GM12865 (cell line): ENCODE data around the gene TNS4.

ENCODE experiments used
- DNase-seq: peaks from one replicate; pipeline ENCODE4 v3.0.0; 2010; ENCODE audit warnings: low read depth
- H3K4me3 ChIP-seq: 2 replicates; pipeline ENCODE4 v1.5.1; 2011; ENCODE audit warnings: mild to moderate bottlenecking, low read depth, low read length, control low read depth
- TF ChIP-seq, protein P1 (sequence below): IDR thresholded peaks from 2 replicates; pipeline ENCODE4 v1.5.1; 2011; ENCODE audit warnings: low read length, control low read depth, low read depth, inconsistent platforms; ENCODE audit not compliant: insufficient read depth; ENCODE audit errors: missing control alignments

TNS4 gene

DNA sequence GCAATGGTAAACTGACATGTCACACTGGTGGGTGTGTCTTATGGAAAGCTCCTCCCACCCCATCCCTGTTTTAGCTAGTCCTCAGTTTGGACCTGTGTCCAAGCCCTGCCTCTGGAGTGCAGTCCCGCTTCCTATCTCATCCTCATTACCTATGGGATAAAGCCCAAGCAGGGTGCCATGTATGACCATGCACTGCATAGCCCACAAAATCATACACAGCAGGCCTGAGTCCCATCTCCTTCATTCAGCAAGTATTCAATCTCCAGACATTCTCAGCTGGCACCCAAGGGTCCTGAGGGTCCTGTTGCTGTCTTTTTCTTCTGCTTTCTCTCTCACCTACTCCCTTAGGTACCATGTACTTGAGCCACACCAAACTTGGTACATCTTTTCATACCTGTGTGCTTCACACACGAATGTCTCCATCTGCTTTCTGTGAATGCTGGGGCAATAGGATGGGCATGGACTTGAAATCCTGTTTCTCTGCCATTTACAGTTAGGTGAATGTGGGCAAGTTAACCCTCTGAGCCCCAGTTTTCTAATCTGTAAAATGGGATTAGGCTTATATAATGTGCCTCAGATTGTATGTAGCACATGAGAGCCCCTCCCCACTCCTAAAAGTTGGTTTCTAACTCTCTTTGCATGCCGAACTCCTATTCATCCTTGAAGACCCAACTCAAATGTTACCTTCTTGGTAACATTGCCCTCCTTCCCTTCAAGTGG lies 28.5 kb downstream of the TNS4 start:
- no peak overlapping the region for H3K4me3 ChIP-seq
- no peak for DNase-seq
- TF ChIP-seq, protein P1, sequence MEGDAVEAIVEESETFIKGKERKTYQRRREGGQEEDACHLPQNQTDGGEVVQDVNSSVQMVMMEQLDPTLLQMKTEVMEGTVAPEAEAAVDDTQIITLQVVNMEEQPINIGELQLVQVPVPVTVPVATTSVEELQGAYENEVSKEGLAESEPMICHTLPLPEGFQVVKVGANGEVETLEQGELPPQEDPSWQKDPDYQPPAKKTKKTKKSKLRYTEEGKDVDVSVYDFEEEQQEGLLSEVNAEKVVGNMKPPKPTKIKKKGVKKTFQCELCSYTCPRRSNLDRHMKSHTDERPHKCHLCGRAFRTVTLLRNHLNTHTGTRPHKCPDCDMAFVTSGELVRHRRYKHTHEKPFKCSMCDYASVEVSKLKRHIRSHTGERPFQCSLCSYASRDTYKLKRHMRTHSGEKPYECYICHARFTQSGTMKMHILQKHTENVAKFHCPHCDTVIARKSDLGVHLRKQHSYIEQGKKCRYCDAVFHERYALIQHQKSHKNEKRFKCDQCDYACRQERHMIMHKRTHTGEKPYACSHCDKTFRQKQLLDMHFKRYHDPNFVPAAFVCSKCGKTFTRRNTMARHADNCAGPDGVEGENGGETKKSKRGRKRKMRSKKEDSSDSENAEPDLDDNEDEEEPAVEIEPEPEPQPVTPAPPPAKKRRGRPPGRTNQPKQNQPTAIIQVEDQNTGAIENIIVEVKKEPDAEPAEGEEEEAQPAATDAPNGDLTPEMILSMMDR, result no peak

DNA sequence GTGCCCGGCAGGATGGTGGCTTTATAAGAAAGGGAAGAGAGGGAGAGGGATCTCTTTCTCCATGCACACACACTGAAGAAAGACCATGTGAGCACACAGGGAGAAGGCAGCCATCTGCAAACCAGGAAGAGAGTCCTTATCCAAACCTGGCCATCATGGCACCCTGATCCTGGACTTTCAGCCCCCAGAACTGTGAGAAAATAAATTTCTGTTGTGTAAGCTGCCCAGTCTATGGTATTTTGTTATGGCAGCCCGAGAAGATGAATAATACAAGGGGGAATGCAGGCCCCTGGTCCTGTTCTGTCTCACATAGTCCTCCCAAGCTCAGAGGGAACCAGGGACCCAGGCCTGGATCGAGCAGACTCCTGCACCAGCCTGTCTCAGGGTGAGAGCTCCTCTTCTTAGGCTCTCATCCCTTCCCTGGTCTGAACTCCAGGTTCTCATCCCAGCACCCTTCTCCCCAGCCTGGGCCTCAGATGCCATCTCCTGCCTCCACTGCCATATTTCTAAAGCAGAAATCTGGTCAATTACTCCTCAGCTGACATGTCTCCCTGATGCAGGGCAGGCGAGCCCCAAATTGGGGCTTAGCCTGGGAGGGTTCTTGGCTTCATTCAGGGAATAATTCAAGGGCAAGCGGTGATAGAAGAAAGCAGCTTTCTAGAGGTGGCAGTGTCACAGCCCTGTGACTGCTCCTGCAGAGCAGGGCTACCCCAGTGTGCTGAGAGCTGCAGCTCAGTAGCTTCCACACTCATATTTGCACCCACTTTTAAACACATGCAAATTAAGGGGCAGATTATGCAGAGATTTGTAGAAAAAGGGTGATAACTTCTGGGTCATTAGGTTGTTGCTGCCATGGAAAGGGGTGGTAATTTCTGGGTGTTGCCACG lies 29.3 kb downstream of the TNS4 start:
- TF ChIP-seq, protein P1, result no peak
- no peak for DNase-seq
- H3K4me3 ChIP-seq, result no peak overlapping the region

- TF ChIP-seq, protein P1, result no peak
- DNase-seq, result no peak
- no peak overlapping the region for H3K4me3 ChIP-seq
Measured at GRCh38 chr17:40470932-40471828, 30.2 kb downstream of the TNS4 start.

- H3K4me3 ChIP-seq, result no peak overlapping the region
- DNase-seq, result no peak
- TF ChIP-seq, protein P1, result no peak
Measured at GRCh38 chr17:40469805-40470675, 31.4 kb downstream of the TNS4 start.

GRCh38 chr17:40468560-40468959 lies 32.9 kb downstream of the TNS4 start:
- H3K4me3 ChIP-seq, result no peak overlapping the region
- DNase-seq, result no peak
- TF ChIP-seq, protein P1, result no peak

- no peak for DNase-seq
- no peak overlapping the region for H3K4me3 ChIP-seq
- TF ChIP-seq, protein P1, result no peak
Measured at GRCh38 chr17:40467281-40467867, 34.0 kb downstream of the TNS4 start.
